Globus pallidus (tissue), 1 donor: Measurements from ENCODE around the gene ABL1.

ENCODE experiments used
- DNase-seq: peaks from one replicate; pipeline ENCODE4 v3.0.0-alpha.2; 2015; ENCODE audit warnings: low spot score

ABL1 gene

DNA sequence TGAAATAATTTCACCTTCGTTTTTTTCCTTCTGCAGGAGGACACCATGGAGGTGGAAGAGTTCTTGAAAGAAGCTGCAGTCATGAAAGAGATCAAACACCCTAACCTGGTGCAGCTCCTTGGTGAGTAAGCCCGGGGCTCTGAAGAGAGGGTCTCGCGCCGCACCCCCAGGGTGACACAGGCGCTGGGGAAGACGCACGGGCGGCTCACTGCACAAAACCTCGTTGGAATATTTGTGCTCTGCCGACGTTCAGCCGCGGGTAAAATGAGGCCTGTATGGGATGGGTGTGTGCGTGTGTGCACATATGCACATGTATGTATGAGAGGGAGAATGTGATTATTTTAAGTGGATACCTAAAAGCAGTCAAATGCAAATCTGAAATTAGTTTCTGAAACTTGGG is 37.0 kb downstream of the ABL1 start:
- DNase-seq = no peak

DNA sequence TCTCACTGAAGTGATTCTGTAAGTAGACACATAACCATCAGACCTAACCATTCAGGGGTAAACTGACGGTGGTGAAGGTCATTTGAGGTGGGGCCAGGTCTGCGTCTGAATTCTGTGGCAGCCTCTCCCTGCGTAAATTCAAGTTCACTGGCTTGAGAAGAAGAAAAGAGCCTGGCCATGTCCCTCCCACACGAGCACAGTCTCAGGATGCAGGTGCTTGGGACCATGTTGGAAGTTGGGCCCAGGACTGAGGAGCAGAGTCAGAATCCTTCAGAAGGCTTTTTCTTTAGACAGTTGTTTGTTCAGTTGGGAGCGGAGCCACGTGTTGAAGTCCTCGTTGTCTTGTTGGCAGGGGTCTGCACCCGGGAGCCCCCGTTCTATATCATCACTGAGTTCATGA is 37.5 kb downstream of the ABL1 start:
- DNase-seq = no peak

- DNase-seq = peak; percentile 81
These were observed 38.0 kb downstream of the ABL1 start for GRCh38 chr9:130872912-130873503.

- DNase-seq = no peak
These were observed 38.9 kb downstream of the ABL1 start for GRCh38 chr9:130873966-130874365.

- DNase-seq = no peak
These were observed 39.7 kb downstream of the ABL1 start for GRCh38 chr9:130874783-130875182.

DNA sequence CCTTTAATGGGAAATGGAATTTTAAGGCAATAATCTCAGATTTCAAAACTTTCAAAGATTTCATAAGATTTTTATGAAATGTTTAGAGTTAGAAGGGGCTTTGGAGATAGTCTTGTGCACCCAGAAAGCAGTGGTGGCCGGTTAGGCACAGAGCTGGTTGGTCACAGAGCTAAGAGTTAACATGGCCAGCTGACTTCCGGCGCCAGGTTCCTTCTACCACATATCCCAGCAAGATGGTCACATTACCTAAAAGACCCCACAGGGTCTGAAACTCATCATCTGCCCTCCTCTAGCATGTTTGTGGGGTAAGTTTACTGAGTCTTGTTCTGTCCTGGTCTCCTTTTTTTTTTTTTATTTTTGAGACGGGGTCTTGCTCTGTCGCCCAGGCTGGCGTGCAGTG is 42.2 kb downstream of the ABL1 start:
- DNase-seq = no peak

DNA sequence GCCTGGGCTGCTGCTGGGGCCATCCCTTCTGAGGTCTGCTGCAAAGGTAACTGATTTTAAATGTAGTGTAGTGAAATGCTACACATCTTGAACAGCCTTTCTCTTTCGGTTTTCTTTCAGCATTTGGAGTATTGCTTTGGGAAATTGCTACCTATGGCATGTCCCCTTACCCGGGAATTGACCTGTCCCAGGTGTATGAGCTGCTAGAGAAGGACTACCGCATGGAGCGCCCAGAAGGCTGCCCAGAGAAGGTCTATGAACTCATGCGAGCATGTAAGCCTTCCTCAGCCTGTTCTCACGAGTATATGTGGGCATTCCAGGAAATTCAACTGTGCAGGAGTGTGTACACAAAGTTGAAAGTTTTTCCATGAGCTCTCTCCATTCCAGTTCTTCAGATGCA is 43.2 kb downstream of the ABL1 start:
- DNase-seq = no peak

- DNase-seq = no peak
These were observed 44.9 kb downstream of the ABL1 start for GRCh38 chr9:130879863-130880411.

- no peak for DNase-seq
These were observed 45.7 kb downstream of the ABL1 start for GRCh38 chr9:130880599-130881220.

DNA sequence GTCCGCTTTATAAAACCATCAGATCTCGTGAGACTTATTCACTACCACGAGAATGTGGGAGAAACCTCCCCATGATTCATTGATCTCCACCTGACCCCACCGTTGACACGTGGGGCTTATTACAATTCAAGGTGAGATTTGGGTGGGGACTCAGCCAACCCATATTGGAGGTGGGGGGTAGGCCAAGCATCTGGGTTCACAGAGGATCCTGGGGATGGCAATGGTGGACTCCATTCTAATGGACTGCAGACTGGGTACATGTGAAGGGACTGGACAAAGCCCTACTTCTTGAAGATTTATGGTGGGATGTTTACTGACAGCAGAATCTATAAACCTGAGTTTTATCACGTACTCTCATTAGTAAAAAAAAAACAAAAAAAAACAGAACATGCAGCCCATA is 46.5 kb downstream of the ABL1 start:
- DNase-seq = no peak

DNA sequence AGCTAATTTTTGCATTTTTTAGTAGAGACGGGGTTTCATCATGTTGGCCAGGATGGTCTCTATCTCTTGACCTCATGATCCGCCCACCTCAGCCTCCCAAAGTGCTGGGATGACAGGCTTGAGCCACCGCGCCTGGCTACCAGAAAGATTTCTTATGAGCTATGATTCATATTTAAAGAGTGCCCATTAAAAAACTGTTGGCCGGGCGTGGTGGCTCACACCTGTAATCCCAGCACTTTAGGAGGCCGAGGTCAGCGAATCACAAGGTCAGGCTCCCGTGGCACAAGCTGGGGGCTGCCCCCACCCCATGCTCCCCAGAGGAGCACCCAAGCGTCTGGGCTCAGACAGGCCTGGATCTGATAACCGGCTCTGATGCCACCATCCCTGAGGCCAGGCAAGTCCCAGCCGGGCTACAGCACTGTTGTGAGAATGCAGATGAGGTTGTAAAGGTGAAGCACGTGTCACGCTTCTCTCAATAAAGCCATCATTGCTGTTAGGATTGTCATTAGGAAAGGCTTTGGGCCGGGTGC is 47.7 kb downstream of the ABL1 start:
- no peak for DNase-seq

GRCh38 chr9:130883479-130883878 is 48.4 kb downstream of the ABL1 start:
- DNase-seq = no peak

DNA sequence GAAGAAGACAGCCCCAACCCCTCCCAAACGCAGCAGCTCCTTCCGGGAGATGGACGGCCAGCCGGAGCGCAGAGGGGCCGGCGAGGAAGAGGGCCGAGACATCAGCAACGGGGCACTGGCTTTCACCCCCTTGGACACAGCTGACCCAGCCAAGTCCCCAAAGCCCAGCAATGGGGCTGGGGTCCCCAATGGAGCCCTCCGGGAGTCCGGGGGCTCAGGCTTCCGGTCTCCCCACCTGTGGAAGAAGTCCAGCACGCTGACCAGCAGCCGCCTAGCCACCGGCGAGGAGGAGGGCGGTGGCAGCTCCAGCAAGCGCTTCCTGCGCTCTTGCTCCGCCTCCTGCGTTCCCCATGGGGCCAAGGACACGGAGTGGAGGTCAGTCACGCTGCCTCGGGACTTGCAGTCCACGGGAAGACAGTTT is 49.1 kb downstream of the ABL1 start:
- no peak for DNase-seq

GRCh38 chr9:130884542-130885483 is 49.8 kb downstream of the ABL1 start:
- peak; percentile 61 for DNase-seq

DNA sequence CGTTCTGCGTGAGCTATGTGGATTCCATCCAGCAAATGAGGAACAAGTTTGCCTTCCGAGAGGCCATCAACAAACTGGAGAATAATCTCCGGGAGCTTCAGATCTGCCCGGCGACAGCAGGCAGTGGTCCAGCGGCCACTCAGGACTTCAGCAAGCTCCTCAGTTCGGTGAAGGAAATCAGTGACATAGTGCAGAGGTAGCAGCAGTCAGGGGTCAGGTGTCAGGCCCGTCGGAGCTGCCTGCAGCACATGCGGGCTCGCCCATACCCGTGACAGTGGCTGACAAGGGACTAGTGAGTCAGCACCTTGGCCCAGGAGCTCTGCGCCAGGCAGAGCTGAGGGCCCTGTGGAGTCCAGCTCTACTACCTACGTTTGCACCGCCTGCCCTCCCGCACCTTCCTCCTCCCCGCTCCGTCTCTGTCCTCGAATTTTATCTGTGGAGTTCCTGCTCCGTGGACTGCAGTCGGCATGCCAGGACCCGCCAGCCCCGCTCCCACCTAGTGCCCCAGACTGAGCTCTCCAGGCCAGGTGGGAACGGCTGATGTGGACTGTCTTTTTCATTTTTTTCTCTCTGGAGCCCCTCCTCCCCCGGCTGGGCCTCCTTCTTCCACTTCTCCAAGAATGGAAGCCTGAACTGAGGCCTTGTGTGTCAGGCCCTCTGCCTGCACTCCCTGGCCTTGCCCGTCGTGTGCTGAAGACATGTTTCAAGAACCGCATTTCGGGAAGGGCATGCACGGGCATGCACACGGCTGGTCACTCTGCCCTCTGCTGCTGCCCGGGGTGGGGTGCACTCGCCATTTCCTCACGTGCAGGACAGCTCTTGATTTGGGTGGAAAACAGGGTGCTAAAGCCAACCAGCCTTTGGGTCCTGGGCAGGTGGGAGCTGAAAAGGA is 50.7 kb downstream of the ABL1 start:
- DNase-seq = no peak

DNA sequence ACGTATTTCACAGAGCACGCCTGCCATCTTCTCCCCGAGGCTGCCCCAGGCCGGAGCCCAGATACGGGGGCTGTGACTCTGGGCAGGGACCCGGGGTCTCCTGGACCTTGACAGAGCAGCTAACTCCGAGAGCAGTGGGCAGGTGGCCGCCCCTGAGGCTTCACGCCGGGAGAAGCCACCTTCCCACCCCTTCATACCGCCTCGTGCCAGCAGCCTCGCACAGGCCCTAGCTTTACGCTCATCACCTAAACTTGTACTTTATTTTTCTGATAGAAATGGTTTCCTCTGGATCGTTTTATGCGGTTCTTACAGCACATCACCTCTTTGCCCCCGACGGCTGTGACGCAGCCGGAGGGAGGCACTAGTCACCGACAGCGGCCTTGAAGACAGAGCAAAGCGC is 51.9 kb downstream of the ABL1 start:
- DNase-seq = no peak

DNA sequence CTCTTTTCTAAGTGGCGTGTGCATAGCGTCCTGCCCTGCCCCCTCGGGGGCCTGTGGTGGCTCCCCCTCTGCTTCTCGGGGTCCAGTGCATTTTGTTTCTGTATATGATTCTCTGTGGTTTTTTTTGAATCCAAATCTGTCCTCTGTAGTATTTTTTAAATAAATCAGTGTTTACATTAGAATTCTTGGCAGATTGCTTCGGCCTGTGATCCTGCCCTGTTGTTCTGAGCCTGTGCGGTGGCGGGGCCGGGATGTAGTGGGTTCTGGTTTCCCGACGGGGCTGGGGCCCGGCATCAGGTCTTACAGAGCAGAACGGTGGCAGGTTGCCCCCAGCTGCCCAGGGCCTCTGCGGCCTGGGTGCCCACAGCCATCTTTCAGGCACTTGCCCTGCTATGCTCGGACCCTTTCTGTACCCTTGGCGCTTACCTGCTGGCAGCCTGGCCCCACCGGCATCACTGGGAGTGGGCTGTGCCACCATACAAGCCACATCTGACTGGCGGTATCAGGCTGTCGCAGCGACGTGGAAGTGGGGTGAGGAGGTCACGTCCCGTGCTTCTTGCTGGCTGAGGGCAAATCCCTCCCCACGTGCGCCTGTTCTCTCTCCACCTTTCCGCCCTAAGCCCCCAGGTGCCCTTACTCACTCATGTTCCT is 52.6 kb downstream of the ABL1 start:
- DNase-seq = no peak

GRCh38 chr9:130888146-130888885 is 53.3 kb downstream of the ABL1 start:
- DNase-seq = no peak

- DNase-seq = no peak
These were observed 55.1 kb downstream of the ABL1 start for GRCh38 chr9:130890124-130890523.
